Right forelimb (tissue), 1 donor: ENCODE results near the gene MYO7A.

Experiments used
- DNase-seq: peaks from one replicate; pipeline ENCODE4 v3.0.0-alpha.2; 2018

The MYO7A gene

DNA sequence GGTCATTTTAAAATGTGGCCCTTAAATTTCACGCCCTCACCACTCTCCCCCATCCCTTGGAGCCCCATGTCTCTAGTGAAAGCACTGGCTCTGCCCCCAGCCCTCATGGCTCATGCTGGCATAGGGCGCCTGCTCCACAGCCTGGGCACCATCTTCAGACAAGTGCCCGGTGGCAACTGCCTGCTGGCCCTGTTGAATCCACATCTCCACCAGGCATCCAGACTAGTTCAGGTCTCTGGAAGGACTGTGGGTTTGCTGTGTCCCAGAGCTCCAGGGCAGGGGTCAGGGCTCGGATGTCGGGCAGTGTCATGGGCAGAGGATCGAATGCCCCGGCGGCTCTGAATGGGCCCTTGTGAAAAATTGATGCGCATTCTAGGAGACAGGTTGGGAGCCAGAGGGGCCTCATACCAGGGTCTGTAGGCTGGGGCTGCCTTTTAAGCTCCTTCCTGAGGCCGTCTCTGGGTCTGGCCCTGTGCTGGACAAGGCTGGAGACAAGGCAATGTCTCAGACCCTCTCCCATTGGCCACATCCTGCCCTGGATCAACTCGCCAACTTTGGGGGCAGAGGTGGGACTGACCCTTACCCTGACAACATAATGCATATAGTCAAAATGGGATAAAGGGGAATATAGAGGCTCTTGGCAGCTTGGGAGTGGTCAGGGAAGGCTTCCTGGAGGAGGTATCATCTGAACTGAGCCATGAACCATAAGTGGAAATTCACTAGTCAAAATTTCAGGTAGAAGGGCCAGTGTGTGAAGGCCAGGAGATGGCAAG is 1.2 kb downstream of the MYO7A start:
- no peak for DNase-seq

DNA sequence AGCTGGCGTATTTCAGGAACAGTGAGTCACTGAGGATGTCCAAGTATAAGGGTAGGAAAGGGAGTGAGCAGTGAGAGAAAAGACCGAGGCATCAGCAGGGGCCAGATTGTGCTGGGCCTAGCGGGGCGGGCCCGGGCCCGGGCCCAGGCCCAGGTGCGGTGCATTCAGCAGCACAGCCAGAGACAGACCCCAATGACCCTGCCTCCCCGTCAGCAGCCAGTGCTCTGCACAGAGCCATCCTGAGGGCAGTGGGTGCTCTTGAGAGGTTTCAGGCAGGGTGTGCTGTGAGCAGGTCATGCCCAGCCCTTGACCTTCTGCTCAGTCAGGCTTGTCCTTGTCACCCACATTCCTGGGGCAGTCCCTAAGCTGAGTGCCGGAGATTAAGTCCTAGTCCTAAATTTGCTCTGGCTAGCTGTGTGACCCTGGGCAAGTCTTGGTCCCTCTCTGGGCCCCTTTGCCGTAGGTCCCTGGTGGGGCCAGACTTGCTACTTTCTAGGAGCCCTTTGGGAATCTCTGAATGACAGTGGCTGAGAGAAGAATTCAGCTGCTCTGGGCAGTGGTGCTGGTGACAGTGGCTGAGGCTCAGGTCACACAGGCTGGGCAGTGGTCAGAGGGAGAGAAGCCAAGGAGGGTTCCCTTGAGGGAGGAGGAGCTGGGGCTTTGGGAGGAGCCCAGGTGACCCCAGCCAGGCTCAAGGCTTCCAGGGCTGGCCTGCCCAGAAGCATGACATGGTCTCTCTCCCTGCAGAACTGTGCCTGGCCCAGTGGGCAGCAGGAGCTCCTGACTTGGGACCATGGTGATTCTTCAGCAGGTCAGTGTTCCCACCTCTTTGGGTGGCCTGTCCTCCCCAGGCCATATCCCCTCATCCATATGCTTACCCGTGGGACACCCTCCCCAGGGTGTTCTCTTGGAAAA is 2.1 kb downstream of the MYO7A start:
- no peak for DNase-seq

DNA sequence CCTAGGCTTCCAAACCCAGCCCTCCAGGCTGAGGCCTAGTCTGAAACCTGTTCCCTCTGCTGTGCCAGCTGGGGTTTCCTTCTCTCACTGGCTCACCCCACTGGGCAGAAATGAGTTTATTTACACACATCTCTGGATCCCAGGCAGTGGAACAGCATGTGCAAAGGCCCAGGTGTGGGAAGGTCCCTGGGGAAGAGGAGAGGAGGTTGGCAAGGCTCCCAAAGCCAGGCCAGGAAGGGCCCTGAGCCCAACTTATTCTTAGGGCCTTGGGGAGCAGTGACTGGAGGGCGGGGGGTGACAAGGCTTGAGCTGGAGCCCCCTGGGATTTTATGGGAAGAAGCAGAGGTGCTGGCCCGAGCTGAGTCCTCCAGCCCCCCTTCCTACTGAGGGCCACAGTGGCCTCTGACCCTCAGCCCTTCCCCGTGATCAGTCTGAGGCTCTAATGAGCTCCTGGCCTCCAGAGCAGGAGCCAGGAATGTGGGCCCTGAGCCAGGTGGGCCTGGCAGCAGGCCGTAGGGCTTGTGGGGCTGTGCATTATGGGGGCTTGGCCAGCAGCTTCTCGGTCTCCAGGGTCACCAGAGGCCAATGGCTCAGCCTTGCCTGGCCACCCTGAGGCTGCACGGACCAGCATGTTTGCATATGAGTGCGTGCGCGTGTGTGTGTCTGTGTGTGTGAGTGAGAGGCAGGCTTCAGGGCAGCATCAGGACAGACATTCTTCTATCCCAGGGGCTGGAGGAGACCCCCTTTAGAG is 2.9 kb downstream of the MYO7A start:
- DNase-seq = no peak

DNA sequence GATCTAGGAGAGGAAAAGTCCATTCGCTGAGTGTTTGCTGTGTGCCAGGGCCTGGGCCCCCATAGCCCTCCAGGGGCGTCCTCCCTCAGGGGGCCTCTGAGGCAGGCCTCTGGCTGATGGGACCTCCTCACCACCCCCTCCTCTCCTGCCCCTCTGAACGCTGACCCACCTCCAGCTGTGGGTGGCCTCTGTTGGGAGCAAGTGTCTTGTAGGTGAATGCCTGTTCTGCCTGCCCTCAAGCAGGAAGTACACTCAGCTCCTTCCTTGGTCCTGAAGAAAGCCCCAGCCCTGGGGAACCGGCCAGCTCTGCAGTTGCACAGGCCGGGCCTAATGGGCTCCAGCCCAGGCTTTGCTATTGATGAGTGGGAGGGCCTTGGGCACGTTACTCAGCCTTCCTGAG is 3.5 kb downstream of the MYO7A start:
- DNase-seq = no peak

DNA sequence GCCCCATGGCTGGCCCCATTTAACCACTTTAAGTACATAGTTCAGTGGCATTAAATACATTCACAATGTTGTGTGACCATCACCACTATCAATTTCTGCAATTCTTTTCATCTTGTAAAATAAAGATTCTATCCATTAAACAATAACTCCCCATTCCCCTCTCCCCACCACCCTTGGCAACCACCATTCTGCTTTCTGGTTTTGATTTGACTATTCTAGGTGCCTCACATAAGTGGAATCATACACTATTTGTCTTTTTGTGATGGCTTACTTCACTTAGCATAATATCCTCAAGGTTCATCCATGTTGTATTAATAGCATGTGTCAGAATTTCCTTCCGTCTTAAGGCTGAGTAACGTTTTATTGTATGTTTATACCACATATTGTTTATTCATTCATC is 7.0 kb downstream of the MYO7A start:
- no peak for DNase-seq

DNA sequence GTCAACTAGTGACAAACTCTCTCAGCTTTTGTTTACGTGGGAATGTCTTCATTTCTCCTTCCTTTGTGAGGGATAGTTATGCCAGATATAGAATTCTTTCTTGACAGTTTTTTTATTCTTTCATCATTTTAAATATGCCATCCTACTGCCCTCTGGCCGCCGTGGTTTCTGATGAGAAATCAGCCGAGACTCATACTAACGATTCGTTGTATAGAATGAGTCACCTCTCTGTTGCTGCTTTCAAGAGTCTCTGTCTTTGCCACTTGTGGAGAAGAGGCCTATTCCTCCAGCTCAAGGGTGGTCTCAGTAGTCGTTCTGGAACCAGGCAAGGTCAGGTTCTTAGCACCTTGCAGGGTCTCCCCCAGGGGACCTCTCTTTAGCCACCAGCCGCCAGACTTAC is 8.0 kb downstream of the MYO7A start:
- DNase-seq = no peak

DNA sequence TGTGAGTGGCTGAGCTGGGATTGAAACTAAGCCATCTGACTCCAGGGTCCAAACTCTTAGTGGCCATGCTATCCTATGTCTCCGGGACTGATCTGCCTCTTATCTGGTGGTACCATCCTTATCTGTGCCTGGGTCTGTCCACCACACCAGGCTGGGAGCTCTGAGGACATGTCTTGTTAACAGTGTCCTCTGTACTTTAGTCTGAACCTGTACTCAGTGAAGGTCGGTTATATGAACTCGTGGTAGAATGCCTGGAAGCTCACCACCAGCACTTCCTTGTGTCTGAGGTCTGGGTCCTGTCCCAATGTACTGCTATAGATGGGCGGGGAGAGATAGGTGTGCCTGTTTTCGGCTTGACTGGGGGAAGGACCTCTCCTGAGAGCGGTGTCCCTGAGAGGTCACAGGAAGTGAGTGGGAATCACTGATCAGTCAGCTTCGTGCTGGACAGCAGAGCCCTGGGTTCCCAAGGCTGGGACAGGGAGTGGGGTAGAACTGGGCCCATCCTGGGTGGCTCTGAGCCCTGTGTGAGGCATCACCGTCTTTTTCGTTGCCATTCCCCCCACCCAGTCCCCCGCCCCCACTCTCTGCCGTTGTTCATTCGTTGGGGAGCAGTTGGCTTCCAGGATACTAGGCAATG is 8.9 kb downstream of the MYO7A start:
- DNase-seq = no peak

DNA sequence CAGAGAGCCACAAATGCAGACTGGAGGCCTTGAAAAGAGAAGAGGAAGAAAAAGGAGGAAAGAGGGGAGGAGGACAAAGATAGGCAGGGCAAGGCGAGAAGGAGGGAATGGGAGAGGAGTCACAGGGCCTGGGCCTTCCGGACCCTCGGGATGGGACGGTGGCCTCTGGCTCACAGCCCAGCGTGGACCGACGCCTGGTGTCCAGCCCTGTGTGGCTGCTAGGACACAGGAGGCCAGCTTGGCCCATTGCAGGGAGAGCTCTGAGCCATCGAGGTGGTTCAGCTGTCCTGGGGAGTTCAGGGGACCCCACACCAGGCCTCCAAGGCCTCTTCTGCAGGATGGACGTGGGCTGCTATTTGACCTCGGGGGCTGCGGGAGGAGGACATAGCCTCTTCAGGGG is 9.4 kb downstream of the MYO7A start:
- DNase-seq = no peak

DNA sequence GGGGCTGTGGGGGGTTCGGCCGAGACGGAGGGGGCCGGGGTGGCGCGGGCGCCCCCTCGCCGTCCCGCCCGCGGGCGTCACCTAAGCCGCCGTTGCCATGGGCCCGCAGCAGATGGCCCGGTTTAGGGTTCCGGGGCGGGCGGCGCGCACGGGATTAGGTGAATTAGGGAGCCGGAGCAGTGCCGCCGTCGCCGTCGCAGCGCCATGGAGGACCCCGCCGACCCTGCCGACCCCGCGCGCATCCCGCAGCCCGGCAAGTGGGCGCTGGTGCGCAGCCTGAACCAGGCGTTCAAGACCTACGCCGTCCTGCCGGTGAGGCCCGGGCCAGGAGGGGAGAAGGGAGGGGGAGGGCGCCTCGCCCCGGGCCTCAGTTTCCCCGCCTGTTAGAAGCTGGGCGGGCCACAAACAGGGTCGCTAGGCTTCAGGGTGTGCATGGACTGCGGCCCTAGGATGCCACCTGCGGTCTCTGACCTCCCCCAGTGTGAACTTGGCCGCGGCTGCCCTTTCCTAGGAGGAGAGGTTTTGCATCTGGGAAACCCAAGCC is 10.1 kb downstream of the MYO7A start:
- no peak for DNase-seq

DNA sequence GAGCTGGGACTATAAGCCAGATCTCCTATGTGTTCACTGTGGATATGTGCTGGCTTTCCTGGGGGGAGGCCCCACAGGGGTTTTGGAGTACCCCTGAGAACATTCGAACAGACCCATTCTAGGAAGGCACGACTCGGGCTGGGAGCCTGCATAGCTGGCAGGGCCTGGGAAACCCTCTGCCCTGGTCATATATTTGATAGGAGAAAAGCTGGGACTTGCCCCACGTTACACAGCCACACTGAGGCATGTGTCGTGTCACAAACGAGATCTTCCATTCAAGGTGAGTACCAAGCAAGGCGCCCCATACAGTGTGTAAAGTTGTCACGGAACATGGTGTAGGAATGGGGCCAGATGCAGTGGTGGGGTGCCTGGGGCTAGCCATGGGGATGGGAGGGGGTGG is 11.2 kb downstream of the MYO7A start:
- no peak for DNase-seq

DNA sequence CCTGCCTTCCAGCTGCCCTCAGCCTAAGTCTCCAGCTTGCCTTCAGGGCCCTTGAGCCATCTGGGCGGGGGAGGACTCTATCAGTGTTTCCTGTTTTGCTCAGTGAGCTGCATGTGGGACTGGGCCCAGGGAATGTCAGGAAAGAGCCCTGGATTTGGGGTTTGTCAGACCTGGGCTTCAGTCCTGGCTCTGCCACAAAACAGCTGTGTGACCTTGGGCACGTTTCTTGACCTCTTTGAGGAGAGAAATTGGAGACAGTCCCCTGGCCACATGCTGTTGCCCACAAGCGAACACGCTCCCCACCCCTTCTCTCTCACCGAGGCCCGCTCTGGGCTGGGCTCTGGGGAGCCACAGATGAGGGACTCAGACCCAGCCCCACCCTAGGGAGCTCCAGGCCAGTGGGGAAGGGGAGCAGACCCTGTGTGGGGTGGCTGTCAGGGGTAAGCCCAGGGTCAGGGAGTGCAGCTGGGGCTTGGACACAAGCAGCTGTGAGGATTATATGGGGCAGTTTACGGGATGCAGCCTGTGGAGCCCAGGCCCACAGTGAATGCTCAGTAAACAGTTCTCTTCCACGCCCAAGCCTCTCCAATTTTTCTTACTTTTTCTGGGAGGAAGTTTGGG is 12.3 kb downstream of the MYO7A start:
- no peak for DNase-seq

DNA sequence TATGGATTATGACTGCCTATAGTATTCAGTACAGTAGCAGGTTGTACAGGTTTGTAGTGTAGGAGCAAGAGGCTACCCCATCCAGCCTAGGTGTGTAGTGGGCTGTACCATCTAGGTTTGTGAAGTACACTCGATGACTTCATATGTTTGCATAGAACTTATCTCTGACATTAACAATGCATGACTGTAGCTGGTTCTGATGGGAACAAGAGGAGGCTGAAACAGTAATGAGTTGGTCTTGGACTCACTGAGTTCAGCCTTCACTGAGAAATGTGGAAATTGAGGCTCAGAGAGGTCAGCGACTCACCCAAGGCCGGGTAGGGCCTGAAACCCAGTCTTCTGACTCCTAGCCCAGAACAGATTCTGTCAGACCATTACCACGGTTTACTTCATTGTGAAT is 13.0 kb downstream of the MYO7A start:
- no peak for DNase-seq

DNA sequence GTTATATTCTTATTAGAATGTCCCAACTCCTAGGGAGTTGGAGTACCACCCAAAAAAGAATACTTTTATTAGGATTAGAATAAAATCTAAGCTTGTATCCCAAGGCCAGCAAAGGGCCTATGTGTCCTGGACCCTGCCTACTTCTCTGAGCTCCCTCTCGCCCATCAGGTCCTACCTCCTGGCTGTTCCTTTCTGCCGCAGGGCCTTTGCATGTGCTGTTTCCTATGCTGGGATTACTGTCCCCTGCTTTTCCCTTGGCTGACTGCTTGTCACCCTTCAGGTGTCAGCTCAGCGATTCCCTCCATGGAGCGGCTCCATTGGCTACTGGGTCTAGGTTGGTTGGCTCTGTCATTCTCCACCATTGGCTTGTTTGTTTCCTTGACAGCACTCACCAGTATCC is 13.4 kb downstream of the MYO7A start:
- DNase-seq = no peak

DNA sequence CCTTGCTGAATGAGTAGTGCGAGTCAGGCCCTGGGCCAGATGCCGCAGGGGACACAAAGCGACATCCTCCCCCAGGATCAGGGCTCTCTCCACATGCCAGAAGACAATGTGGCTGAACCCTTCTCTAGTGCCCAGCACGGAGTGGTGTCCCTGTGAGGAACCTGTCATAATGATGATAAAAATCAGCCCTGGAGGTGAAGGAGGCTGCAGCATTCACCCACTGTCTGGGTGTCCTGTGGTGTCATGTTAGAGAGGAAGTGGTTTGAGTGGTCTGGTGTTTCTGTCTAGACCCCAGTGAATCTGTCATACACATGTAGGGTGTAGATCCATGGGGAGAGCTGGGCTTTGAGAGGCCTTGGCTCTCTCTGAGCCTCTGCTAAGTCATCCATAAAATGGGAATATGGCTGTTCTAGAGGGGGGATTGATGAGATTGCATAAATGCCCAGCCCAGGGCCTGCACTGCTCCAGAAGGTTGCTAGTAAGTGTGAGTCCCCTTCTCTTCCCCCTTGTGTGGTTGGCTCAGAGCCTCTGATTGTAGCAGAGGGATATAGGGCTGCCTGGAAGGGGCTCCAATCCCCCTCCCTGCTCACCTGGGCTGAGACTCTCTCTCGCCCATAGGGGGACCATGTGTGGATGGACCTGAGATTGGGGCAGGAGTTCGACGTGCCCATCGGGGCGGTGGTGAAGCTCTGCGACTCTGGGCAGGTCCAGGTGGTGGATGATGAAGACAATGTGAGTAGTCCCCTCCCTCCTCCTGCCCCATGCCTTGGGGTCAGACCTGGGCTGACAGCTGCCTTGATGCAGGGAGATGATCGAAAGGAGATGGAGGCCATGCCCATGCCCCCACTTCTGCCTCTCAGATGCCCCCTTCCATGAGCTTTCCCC is 14.3 kb downstream of the MYO7A start:
- no peak for DNase-seq

DNA sequence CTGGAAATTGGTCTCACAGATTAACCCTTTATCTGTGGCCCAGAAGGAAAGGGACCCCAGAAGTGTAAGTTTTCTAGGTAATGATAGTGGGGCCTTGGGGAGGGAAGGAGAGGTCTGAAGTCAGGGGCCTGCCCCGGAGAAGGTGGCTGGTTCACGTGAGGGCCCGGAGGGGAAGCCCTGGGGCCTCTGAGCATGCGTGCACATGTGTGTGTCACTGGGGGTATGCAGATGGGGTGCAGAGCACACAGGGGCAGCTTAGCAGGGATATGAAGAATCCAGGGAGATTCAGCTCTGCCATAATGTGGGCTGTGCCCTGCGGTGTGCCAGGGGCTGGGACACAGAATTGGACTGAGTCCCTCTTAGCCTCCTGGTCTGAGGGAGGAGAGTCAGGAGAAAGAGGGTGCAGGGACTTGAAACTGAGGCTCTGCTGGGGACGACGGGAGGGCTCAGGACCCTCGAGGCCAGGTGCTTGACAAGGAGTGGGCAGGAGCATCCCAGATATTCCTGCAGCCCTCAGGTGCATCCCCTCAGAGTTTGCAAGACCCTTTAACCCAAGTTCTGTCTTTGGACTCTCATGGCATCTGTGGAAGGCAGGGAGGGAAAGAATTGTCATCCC is 15.5 kb downstream of the MYO7A start:
- DNase-seq = no peak

DNA sequence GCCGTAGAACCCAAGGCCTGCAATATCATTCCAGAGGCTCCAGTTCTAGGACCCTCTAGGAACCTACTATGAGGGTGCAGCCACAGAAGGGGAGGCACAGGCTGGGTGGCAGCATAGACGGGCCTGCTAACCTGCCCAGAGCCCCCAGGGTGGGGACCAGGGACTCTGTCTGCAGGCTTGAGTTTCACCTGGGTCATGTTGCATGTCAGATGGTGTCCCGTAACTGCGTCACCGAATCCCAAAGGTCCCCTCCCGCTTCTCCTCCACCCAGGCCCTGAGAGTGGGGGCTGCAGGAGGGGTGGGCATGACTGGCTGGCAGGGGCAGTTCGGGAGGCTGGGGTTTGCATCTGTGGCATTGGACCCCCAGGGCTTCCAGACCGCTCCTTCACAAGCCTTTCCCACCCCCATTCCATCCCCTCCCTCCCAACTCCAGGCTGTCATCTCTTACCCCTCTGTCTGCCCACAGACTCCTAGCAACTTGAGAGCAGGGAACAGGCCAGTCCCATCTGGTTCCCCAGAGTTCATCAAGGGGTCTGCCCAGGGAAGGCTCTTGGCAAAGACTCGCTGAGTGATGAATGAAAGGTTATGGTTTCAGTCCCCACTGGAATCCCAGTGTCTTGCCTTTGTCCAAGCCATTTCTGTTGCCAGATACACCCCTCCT is 16.3 kb downstream of the MYO7A start:
- DNase-seq = no peak

DNA sequence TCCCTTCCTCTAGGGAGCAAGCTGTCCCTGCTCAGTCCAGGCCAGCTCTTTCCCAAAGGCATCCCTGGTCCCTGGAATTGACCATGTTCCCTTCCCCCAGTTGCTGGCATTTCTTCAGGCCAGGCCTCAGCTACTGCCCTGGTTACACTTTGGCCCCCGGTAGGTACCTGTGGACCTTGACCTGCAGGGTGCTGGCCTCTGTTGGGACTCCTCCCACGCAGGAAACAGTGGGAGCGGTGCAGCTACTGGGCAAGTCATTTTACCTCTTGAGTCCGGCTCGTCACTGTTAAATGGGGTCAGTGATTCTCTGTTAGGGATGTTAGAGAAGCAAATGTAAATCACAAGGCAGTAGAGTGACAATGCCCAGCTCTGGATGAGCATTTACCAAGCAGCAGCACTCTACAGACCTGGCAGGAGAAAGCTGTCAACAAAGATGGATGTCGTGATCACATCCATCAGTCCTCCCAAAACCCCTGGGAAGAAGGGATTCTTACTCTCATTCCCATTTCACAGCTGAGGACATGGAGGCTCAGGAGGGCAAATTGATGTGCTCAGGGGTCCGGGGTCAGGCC is 16.9 kb downstream of the MYO7A start:
- no peak for DNase-seq

DNA sequence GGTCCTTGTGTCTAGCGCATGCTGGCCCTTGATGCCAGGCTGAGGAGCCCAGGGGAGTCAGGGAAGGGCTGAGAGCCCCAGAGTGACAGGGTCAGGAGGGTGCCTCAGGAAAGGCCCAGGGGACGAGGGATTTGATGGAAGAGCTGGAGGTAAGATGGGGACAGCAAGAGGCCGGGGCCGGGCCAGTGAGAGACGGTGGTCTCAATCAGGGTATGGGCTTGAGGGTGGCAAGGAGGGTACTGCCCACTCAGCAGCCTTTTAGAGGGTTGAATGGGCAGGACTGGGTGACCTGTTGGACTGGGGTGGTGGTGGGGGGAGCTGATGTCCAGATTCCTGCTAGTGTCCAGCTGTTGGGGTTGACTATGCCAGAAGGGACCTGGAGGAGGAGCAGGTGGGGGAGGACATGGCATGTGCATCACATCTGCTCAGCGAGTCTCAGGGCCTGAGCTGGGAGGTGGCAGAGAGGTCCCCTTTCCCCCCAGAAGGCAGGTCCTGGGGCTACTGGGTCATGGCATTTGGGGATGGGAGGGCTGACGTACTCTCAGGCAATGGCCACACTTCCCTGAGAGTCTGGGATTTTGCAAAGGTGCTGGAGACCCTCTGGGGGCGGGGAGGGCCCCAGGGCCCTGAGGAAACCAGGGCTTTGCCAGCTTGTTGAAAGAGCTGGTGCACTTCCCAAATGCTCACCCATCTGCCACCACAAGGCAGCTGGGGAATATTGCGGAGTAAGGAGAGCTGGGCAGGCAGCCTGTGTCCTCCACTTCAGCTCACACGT is 18.4 kb downstream of the MYO7A start:
- no peak for DNase-seq

DNA sequence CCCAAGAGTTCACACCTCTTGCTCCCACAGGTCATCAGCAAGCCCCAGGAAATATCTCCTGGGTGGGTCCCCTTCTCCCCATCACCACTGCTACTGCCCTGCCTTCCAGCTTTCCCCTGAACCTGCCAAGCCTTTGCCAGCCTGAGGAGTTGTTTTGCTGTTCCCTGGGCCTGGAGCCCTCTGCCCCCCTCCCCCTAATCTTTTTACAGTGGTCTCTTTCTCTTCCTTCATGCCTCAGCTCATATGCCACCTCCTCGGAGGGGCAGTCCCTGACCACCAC is 18.9 kb downstream of the MYO7A start:
- no peak for DNase-seq
